H9 (cell line): ENCODE measurements around the gene INPP4A. TPM values are rescaled to one million over a fixed set of nuclear protein-coding genes. Genes with fewer than 3 reads are reported as not detected.

ENCODE experiments used
- DNase-seq: peaks from one replicate; pipeline ENCODE4 v3.0.0-alpha.2; 2017
- H2AFZ ChIP-seq: one replicate; pipeline ENCODE4 v1.6.1; 2013; ENCODE audit warnings: mild to moderate bottlenecking, low read length, control low read depth, moderate library complexity
- H2AK5ac ChIP-seq: 2 replicates; pipeline ENCODE4 v1.6.1; 2013; ENCODE audit warnings: low read length, control low read depth, mixed read lengths; ENCODE audit not compliant: insufficient read length
- H2BK120ac ChIP-seq: one replicate; pipeline ENCODE4 v1.6.1; 2013; ENCODE audit warnings: low read depth, mild to moderate bottlenecking, low read length, control low read depth, inconsistent platforms; ENCODE audit not compliant: poor library complexity, severe bottlenecking
- H2BK12ac ChIP-seq: 2 replicates; pipeline ENCODE4 v1.6.1; 2013; ENCODE audit warnings: low read length, control low read depth, mixed read lengths, low read depth; ENCODE audit not compliant: insufficient read length
- H2BK15ac ChIP-seq: 2 replicates; pipeline ENCODE4 v1.6.1; 2013; ENCODE audit warnings: low read depth, low read length, control low read depth
- H2BK20ac ChIP-seq: one replicate; pipeline ENCODE4 v1.6.1; 2013; ENCODE audit warnings: low read depth, mild to moderate bottlenecking, low read length, control low read depth, inconsistent platforms; ENCODE audit not compliant: poor library complexity, severe bottlenecking
- H2BK5ac ChIP-seq: 2 replicates; pipeline ENCODE4 v1.6.1; 2013; ENCODE audit warnings: low read length, control low read depth, mixed read lengths; ENCODE audit not compliant: insufficient read length
- H3K14ac ChIP-seq: 2 replicates; pipeline ENCODE4 v1.6.1; 2013; ENCODE audit warnings: low read length, control low read depth; ENCODE audit not compliant: insufficient read depth
- H3K18ac ChIP-seq: 2 replicates; pipeline ENCODE4 v1.6.1; 2013; ENCODE audit warnings: low read depth, mild to moderate bottlenecking, mixed read lengths, low read length, control low read depth; ENCODE audit not compliant: insufficient read length
- H3K23ac ChIP-seq: 2 replicates; pipeline ENCODE4 v1.6.1; 2013; ENCODE audit warnings: low read length, control low read depth, mixed read lengths, low read depth; ENCODE audit not compliant: insufficient read length
- H3K23me2 ChIP-seq: 2 replicates; pipeline ENCODE4 v1.6.1; 2013; ENCODE audit warnings: low read depth, mild to moderate bottlenecking, mixed read lengths, low read length, control low read depth; ENCODE audit not compliant: insufficient read length, poor library complexity, severe bottlenecking
- H3K27ac ChIP-seq: 2 replicates; pipeline ENCODE4 v1.5.1; 2013; ENCODE audit warnings: low read length, control low read depth, mixed read lengths, low read depth; ENCODE audit not compliant: insufficient read length
- H3K27me3 ChIP-seq: 2 replicates; pipeline ENCODE4 v1.6.1; 2013; ENCODE audit warnings: low read length, control low read depth, inconsistent platforms; ENCODE audit not compliant: insufficient read depth
- H3K4ac ChIP-seq: 2 replicates; pipeline ENCODE4 v1.6.1; 2013; ENCODE audit warnings: low read depth, mild to moderate bottlenecking, control low read depth, inconsistent platforms, low read length, moderate library complexity
- H3K4me1 ChIP-seq: 2 replicates; pipeline ENCODE4 v1.6.1; 2013; ENCODE audit warnings: low read length, control low read depth, inconsistent platforms; ENCODE audit not compliant: insufficient read depth
- H3K4me2 ChIP-seq: 2 replicates; pipeline ENCODE4 v1.6.1; 2013; ENCODE audit warnings: low read length, control low read depth, mixed read lengths; ENCODE audit not compliant: insufficient read length, insufficient read depth
- H3K56ac ChIP-seq: 2 replicates; pipeline ENCODE4 v1.6.1; 2013; ENCODE audit warnings: low read depth, mild to moderate bottlenecking, mixed read lengths, low read length, control low read depth; ENCODE audit not compliant: insufficient read length
- H3K79me1 ChIP-seq: 2 replicates; pipeline ENCODE4 v1.6.1; 2013; ENCODE audit warnings: low read depth, mild to moderate bottlenecking, moderate library complexity, low read length, control low read depth, inconsistent platforms; ENCODE audit not compliant: insufficient read depth, poor library complexity, severe bottlenecking
- H3K79me2 ChIP-seq: 2 replicates; pipeline ENCODE4 v1.6.1; 2013; ENCODE audit warnings: low read length, control low read depth, inconsistent platforms; ENCODE audit not compliant: insufficient read depth
- H3K9ac ChIP-seq: 2 replicates; pipeline ENCODE4 v1.6.1; 2013; ENCODE audit warnings: low read length, control low read depth, mixed read lengths; ENCODE audit not compliant: insufficient read length; ENCODE audit errors: extremely low read depth
- H3K9me3 ChIP-seq: one replicate; pipeline ENCODE4 v1.6.1; 2013; ENCODE audit warnings: low read depth, low read length, inconsistent platforms; ENCODE audit not compliant: control insufficient read depth
- H3T11ph ChIP-seq: one replicate; pipeline ENCODE4 v1.6.1; 2013; ENCODE audit warnings: mild to moderate bottlenecking, low read length, control low read depth, inconsistent platforms
- H4K20me1 ChIP-seq: one replicate; pipeline ENCODE4 v1.6.1; 2013; ENCODE audit not compliant: control insufficient read depth, insufficient read length, insufficient read depth
- H4K5ac ChIP-seq: 2 replicates; pipeline ENCODE4 v1.6.1; 2013; ENCODE audit warnings: low read depth, mild to moderate bottlenecking, mixed read lengths, low read length, control low read depth; ENCODE audit not compliant: insufficient read length
- H4K8ac ChIP-seq: replicated peaks from 2 replicates; pipeline ENCODE4 v1.6.1; 2013; ENCODE audit warnings: low read length, control low read depth, mixed read lengths, low read depth; ENCODE audit not compliant: insufficient read length
- H4K91ac ChIP-seq: 2 replicates; pipeline ENCODE4 v1.6.1; 2013; ENCODE audit warnings: low read depth, mild to moderate bottlenecking, moderate library complexity, mixed read lengths, low read length, control low read depth; ENCODE audit not compliant: insufficient read length
- H3K27ac Mint-ChIP-seq, 3 experiments: 2 replicates in 2 of 3; 3 replicates in 1 of 3; pipeline ENCODE4 v1.8.0; 2020 to 2021; ENCODE audit warnings: mixed read lengths in 3 of 3, mild to moderate bottlenecking in 1 of 3, moderate library complexity in 1 of 3
- H3K27me3 Mint-ChIP-seq: 2 replicates; pipeline ENCODE4 v1.8.0; 2021; ENCODE audit warnings: low read depth, mild to moderate bottlenecking, moderate library complexity, mixed read lengths
- H3K36me3 Mint-ChIP-seq, 3 experiments: 2 replicates in 2 of 3; 3 replicates in 1 of 3; pipeline ENCODE4 v1.8.0; 2020 to 2021; ENCODE audit warnings: low read depth in 3 of 3, mixed read lengths in 3 of 3; ENCODE audit not compliant: insufficient read depth in 1 of 3
- H3K4me1 Mint-ChIP-seq, 2 experiments: 2 replicates each; pipeline ENCODE4 v1.8.0; 2020; ENCODE audit warnings: mixed read lengths in 2 of 2
- H3K4me3 Mint-ChIP-seq, 2 experiments: 2 replicates in 1 of 2; 3 replicates in 1 of 2; pipeline ENCODE4 v1.8.0; 2020 to 2021; ENCODE audit warnings: mild to moderate bottlenecking in 2 of 2, mixed read lengths in 2 of 2, moderate library complexity in 1 of 2
- H3K9me3 Mint-ChIP-seq, 2 experiments: 2 replicates in 1 of 2; 3 replicates in 1 of 2; pipeline ENCODE4 v1.8.0; 2020; ENCODE audit warnings: mild to moderate bottlenecking in 2 of 2, mixed read lengths in 2 of 2, moderate library complexity in 1 of 2
- CTCF ChIP-seq: fragments of 200-600 bp; sonication (generic); conservative IDR thresholded peaks from 3 replicates; pipeline ENCODE4 v1.8.0; 2021; ENCODE audit warnings: antibody characterized with exemption, mild to moderate bottlenecking
- WGBS: extraction: QIAGEN DNeasy Blood & Tissue Kit; methylation state at CpG from one replicate; pipeline ENCODE4 v1.1.7; 2013; ENCODE audit warnings: missing lambda C conversion rate, low lambda C conversion rate, mixed read lengths; ENCODE audit not compliant: insufficient read length; ENCODE audit errors: extremely low coverage; 5-methylcytosine and 5-hydroxymethylcytosine counted together
- total RNA-seq: library from RNA; stranded (reverse); gene quantifications from 2 replicates; pipeline ENCODE4 v1.2.1, GENCODE V29; 2021

INPP4A gene
- total RNA-seq, 1 experiment from 2014 or later: 55.2 TPM

- H3K9me3 ChIP-seq: no peaks in the 10 kb centered on the region
- H3K18ac ChIP-seq: no peak overlapping the region
- H3K79me1 ChIP-seq: no peaks in the 10 kb centered on the region
- DNase-seq: no peak
- no CpG with 5 or more reads among the region's 9 CpGs for WGBS
- Mint-ChIP-seq H3K9me3 (no peaks in the 10 kb centered on the region), H3K36me3 (peaks cover 0 to 60% (median 26%) of the 10 kb centered on the region in 3 experiments; a peak in 5 of 7 replicates), H3K4me1 (no peaks in the 10 kb centered on the region), H3K27me3 (no peaks in the 10 kb centered on the region), H3K4me3 (no peak overlapping the region), H3K27ac (no peak overlapping the region)
- no peak overlapping the region for H2BK12ac ChIP-seq
- no peak overlapping the region for H2BK5ac ChIP-seq
- H2BK120ac ChIP-seq: no peak overlapping the region
- no peaks in the 10 kb centered on the region for H4K20me1 ChIP-seq
- no peak for TF ChIP-seq CTCF
- no peak overlapping the region for H2BK20ac ChIP-seq
- no peak overlapping the region for H3T11ph ChIP-seq
- H3K23ac ChIP-seq: no peak overlapping the region
- H3K23me2 ChIP-seq: no peaks in the 10 kb centered on the region
- H3K9ac ChIP-seq: no peak overlapping the region
- H4K91ac ChIP-seq: no peak overlapping the region
- no peak overlapping the region for H3K4ac ChIP-seq
- no peak overlapping the region for H4K8ac ChIP-seq
- H3K14ac ChIP-seq: no peak overlapping the region
- H3K27me3 ChIP-seq: no peaks in the 10 kb centered on the region
- H3K4me2 ChIP-seq: no peak overlapping the region
- no peak overlapping the region for H3K56ac ChIP-seq
- H3K27ac ChIP-seq: no peak overlapping the region
- H3K79me2 ChIP-seq: no peaks in the 10 kb centered on the region
- H3K4me1 ChIP-seq: no peaks in the 10 kb centered on the region
- H2BK15ac ChIP-seq: no peak overlapping the region
- H4K5ac ChIP-seq: no peak overlapping the region
- no peak overlapping the region for H2AFZ ChIP-seq
- no peak overlapping the region for H2AK5ac ChIP-seq
These were observed 137.9 kb downstream of the INPP4A start for GRCh38 chr2:98582523-98582922.
